PC-3 (cell line): ENCODE measurements around the gene TRABD2B.

Experiments
- EZH2 ChIP-seq: fragments of 300-600 bp; sonication (generic); IDR thresholded peaks from one replicate; pipeline ENCODE4 v1.6.1; 2017; ENCODE audit warnings: antibody characterized with exemption, mild to moderate bottlenecking, low read length; ENCODE audit not compliant: unreplicated experiment
- EZH2phosphoT487 ChIP-seq: fragments of 300-600 bp; sonication (generic); IDR thresholded peaks from 2 replicates; pipeline ENCODE4 v1.6.1; 2018; ENCODE audit warnings: mild to moderate bottlenecking, antibody characterized with exemption, low read length, borderline replicate concordance
- TF ChIP-seq, protein P1 (sequence below): fragments of 300-600 bp; sonication (generic); conservative IDR thresholded peaks from 2 replicates; pipeline ENCODE4 v1.5.1; 2017; ENCODE audit warnings: antibody characterized with exemption, low read depth, mild to moderate bottlenecking, low read length

DNA sequence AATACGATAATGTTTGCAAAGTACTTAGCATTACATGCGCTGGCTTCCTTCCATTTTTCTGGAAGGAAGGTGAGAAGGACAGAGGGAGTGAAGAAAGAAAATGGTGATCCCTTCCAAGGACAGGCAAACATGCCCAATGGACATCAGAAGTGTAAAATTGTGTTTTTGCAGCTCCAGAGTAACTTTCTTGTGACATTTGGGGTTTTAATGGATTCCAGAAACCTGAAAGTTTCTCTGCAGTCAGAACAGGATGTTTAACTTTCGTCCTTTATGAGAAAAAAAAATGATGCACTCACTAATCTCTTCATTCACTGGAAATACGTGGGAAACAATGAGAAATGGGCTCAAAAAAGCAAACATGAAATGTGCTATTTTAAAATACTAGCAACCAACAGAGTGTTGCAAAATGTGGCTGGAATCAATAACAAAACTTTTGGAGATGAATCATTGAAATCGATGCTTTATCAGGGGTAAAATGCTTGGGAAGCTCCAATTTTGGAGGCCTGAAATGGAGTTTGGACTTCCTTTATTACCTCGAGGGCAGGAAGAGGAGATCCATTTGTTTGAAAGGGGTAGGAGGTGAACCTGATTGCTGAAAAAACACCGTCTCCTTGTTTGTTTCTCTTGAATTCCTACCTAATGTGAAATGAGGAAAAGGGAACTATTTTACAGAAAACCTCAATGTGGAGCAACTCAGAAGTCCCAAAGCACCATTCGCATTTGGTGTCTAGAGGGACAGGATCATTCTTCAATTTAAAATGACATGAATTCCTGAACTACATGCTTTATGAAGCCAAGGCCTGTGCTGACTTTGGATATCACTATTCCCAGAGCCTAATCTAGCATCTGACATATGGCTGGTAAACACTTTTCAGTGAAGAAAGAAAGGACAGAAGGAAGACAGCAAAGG, 129.5 kb downstream of the TRABD2B start:
- TF ChIP-seq, protein P1, sequence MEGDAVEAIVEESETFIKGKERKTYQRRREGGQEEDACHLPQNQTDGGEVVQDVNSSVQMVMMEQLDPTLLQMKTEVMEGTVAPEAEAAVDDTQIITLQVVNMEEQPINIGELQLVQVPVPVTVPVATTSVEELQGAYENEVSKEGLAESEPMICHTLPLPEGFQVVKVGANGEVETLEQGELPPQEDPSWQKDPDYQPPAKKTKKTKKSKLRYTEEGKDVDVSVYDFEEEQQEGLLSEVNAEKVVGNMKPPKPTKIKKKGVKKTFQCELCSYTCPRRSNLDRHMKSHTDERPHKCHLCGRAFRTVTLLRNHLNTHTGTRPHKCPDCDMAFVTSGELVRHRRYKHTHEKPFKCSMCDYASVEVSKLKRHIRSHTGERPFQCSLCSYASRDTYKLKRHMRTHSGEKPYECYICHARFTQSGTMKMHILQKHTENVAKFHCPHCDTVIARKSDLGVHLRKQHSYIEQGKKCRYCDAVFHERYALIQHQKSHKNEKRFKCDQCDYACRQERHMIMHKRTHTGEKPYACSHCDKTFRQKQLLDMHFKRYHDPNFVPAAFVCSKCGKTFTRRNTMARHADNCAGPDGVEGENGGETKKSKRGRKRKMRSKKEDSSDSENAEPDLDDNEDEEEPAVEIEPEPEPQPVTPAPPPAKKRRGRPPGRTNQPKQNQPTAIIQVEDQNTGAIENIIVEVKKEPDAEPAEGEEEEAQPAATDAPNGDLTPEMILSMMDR, result no peak
- no peak for TF ChIP-seq EZH2
- TF ChIP-seq EZH2phosphoT487, result no peak
